Renal cortex interstitium (tissue), 15 donors: ENCODE data around the gene APOBEC3G. TPM values are rescaled to one million over a fixed set of nuclear protein-coding genes. Genes with fewer than 3 reads are reported as not detected.
"Not testable (repeated sequence)": the region's sequence is repeated elsewhere in the genome, so short reads cannot be mapped to it uniquely, and the experiment has no call there.

Experiments used
- DNase-seq, 11 donors: peaks; one replicate each; pipeline ENCODE4 v3.0.0-alpha.2; 2013; ENCODE audit warnings: low read depth in 9 of 11, low spot score in 4 of 11; ENCODE audit errors: extremely low read depth in 1 of 11
- long read RNA-seq, 16 experiments: transcript quantifications; one replicate each; lab custom pipeline, GENCODE V29; 2026
- polyA plus RNA-seq, 3 donors: library from polyadenylated mRNA; unstranded; fragments of 120-200 nt; gene quantifications; one replicate each; pipeline ENCODE4 v1.2.1, GENCODE V29; 2013; ENCODE audit not compliant: insufficient read length in 3 of 3

APOBEC3G gene
- 1 to 10 TPM; 5.5 to 8.8 (median 8.3) TPM for polyA plus RNA-seq
- long read RNA-seq, donor 1, partial matches to known transcripts = 0 of 3 reads
- long read RNA-seq, donor 1, other reads (novel, unspliced or antisense) = 0 of 3 reads
- long read RNA-seq, donor 2, partial matches to known transcripts = 0 of 2 reads
- long read RNA-seq, donor 2, other reads (novel, unspliced or antisense) = 0 of 2 reads
- long read RNA-seq, donor 3 = 0 reads
- long read RNA-seq, donor 4 = 0 reads
- long read RNA-seq, donor 5, partial matches to known transcripts = 6 of 10 reads
- long read RNA-seq, donor 5, other reads (novel, unspliced or antisense) = 0 of 10 reads
- long read RNA-seq, donor 6, partial matches to known transcripts = 0 of 3 reads
- long read RNA-seq, donor 6, other reads (novel, unspliced or antisense) = 0 of 3 reads
- long read RNA-seq, donor 7, partial matches to known transcripts = 0 of 1 reads
- long read RNA-seq, donor 7, other reads (novel, unspliced or antisense) = 0 of 1 reads
- long read RNA-seq, donor 8, partial matches to known transcripts = 0 of 2 reads
- long read RNA-seq, donor 8, other reads (novel, unspliced or antisense) = 0 of 2 reads
- long read RNA-seq, donor 9, partial matches to known transcripts = 5 of 8 reads
- long read RNA-seq, donor 9, other reads (novel, unspliced or antisense) = 0 of 8 reads
- long read RNA-seq, donor 10, partial matches to known transcripts = 0 of 2 reads
- long read RNA-seq, donor 10, other reads (novel, unspliced or antisense) = 0 of 2 reads
- long read RNA-seq, donor 11 = 0 reads
- long read RNA-seq, donor 12 = 0 reads
- long read RNA-seq, donor 13, partial matches to known transcripts = 0 of 5 reads
- long read RNA-seq, donor 13, other reads (novel, unspliced or antisense) = 0 of 5 reads
- long read RNA-seq, donor 14, transcript APOBEC3G-201 (8 exons, 1,834 nt) = major isoform, 5 of 5 reads
- long read RNA-seq, donor 14, partial matches to known transcripts = 0 of 5 reads
- long read RNA-seq, donor 14, other reads (novel, unspliced or antisense) = 0 of 5 reads
- long read RNA-seq, donor 15 = 0 reads
- long read RNA-seq, donor 16, transcript APOBEC3G-201 (8 exons, 1,834 nt) = major isoform, 6 of 6 reads
- long read RNA-seq, donor 16, partial matches to known transcripts = 0 of 6 reads
- long read RNA-seq, donor 16, other reads (novel, unspliced or antisense) = 0 of 6 reads

DNA sequence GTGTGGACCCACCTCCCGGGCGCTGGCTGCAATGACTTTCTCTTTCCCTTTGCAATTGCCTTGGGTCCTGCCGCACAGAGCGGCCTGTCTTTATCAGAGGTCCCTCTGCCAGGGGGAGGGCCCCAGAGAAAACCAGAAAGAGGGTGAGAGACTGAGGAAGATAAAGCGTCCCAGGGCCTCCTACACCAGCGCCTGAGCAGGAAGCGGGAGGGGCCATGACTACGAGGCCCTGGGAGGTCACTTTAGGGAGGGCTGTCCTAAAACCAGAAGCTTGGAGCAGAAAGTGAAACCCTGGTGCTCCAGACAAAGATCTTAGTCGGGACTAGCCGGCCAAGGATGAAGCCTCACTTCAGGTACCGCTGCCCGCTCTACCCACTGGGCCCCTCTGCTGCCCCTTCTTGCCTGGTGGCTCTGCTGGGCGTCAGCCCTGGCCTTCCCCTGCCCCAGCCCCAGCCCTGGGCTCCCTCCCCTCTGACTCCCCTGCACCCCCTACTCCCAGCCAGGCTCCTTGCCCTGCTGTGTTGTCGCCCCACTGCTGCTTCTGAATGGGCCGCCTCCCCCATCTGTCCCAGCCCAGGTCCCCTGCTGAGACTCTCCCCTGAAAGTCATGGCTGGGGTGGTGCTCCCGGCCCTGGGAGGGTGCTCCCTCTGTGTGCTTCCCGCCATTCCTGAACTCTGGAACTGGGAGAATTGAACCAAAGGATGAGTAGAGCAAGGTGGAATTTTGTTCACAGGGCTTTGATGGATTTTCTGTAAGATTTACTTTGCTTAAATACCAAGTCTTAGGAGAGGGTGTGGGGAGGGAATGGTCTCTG, at the start of gene APOBEC3G:
Gene APOBEC3G (plus strand): TSS at position 250 of the 815 bp plus-strand sequence. CDS start 87 bp downstream, at position 337.
- DNase-seq = peak in 2 of 11 donors; percentile 16 to 18

- no peak for DNase-seq
These were observed 49.4 kb upstream of the APOBEC3G start for GRCh38 chr22:39027717-39028116.

DNA sequence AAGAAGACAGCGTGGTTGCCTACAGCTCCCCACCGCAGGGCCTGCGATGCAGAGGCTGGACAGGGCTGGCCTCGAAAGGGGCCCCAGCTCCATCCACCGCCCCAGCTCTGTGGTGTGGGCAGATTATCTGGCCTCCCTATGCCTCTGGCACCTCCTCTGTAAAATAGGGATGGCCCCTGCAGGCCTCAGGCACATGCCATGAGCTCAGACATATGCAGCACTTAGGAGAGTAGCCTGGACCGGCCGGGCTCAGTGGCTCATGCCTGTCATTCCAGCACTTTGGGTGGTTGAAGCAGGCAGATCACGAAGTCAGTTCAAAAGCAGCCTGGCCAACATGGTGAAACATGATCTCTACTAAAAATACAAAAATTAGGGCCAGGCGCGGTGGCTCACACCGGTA, 48.8 kb upstream of the APOBEC3G start:
- no peak for DNase-seq

DNA sequence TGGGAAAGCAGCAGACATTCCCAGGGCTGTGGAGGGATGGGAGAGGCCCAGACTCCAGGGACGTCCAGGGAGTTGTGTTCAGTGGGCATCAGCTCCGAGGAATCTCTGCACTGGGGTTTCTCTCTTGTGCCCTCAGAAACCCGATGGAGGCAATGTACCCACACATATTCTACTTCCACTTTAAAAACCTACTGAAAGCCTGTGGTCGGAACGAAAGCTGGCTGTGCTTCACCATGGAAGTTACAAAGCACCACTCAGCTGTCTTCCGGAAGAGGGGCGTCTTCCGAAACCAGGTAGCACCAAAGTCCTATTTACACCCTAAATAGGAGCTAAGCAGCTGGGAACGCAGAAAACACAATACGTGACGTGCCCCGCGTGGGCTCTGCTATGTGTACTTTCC, 47.8 kb upstream of the APOBEC3G start:
- DNase-seq = no peak

- no peak for DNase-seq
These were observed 46.4 kb upstream of the APOBEC3G start for GRCh38 chr22:39030705-39031104.

DNA sequence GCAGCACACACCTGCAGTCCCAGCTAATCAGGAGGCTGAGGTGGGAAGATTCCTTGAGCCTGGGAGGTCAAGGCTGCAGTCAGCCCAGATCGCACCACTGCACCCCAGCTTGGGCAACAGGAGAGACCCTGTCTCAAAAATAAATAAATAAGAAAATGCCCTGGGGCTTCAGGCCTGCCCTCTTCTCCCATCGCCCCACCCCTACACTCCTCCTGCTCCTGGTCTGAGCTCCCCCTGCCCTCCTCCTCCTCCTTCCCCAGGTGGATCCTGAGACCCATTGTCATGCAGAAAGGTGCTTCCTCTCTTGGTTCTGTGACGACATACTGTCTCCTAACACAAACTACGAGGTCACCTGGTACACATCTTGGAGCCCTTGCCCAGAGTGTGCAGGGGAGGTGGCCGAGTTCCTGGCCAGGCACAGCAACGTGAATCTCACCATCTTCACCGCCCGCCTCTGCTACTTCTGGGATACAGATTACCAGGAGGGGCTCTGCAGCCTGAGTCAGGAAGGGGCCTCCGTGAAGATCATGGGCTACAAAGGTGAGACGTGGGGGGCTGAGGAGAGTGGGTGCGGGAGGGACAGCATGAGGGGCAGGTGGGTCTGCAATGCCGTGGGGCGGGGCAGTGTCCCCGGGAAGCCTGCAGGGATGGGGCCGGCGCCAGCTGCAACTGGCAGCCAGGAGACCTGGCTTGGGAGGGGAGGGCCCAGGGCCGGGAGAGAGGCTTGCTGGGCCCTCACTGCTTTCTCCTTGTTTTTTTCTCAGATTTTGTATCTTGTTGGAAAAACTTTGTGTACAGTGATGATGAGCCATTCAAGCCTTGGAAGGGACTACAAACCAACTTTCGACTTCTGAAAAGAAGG, 45.4 kb upstream of the APOBEC3G start:
- DNase-seq = not testable (repeated sequence)

- DNase-seq = not testable (repeated sequence)
These were observed 40.0 kb upstream of the APOBEC3G start for GRCh38 chr22:39037071-39037470.

GRCh38 chr22:39039306-39040126, 37.6 kb upstream of the APOBEC3G start:
- DNase-seq = no peak

DNA sequence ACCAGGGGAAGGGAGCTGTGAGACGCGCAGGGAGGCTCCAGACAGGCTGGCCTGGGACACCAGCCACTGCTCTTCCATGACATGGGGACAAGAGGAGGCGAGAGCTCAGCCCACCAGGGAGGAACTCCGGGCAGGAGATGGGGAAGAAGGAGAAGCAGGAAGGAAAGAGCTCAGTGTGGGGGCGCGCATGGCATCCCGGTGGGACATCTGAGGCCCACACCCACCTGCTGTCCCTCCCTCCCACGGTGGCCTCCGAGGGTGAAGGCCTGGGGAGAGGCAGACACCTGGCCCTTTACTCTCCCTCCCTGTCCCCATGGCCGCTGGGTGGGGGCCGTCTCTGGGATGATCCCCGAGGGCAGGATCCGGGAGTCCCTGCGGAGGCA, 36.9 kb upstream of the APOBEC3G start:
- DNase-seq = not testable (repeated sequence)

DNA sequence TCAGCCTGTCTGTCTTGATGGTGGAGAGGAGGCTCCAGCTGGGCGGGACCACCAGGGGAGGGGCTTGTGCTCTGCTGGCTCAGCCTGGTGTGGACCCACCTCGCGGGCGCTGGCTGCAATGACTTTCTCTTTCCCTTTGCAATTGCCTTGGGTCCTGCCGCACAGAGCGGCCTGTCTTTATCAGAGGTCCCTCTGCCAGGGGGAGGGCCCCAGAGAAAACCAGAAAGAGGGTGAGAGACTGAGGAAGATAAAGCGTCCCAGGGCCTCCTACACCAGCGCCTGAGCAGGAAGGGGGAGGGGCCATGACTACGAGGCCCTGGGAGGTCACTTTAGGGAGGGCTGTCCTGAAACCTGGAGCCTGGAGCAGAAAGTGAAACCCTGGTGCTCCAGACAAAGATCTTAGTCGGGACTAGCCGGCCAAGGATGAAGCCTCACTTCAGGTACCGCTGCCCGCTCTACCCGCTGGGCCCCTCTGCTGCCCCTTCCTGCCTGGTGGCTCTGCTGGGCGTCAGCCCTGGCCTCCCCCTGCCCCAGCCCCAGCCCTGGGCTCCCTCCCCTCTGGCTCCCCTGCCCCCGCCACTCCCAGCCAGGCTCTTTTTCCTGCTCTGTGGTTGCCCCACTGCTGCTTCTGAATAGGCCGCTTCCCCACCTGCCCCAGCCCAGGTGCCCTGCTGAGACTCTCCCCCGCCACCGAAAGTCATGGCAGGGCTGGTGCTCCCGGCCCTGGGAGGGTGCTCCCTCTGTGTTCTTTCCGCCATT, 36.4 kb upstream of the APOBEC3G start, which contains the start of gene APOBEC3F:
Gene APOBEC3F (plus strand): TSS at position 327 of the 759 bp plus-strand sequence. CDS start 97 bp downstream, at position 424.
- DNase-seq = peak in 8 of 11 donors; percentile 12 to 34 (median 24)

- no peak for DNase-seq
These were observed 35.2 kb upstream of the APOBEC3G start for GRCh38 chr22:39041908-39042307.

DNA sequence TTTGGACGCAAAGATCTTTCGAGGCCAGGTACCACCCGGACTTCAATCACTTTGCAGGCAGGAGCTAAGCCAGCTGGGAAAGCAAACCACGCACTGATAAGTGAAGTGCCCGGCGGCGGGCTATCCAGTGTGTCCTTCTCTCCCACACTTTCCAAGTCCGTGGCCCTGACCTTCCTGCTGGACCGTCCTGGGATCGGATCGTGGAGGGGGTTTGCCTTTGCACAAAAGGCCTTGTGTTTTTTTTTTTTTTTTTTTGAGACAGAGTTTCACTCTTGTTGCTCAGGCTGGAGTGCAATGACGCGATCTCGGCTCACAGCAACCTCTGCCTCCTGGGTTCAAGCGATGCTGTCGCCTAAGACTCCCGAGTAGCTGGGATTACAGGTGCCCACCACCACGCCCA, 34.0 kb upstream of the APOBEC3G start:
- DNase-seq = not testable (repeated sequence)

DNA sequence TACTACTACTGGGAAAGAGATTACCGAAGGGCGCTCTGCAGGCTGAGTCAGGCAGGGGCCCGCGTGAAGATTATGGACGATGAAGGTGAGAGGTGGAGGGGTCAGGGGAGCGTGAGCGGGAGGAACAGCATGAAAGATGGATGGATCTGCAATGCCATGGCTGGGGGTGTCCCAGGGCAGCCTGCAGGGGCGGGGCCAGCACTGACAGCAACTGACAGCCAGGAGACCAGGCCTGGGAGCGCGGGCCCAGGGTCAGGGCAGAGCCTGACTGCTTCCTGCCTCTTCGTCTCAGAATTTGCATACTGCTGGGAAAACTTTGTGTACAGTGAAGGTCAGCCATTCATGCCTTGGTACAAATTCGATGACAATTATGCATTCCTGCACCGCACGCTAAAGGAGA, 31.9 kb upstream of the APOBEC3G start:
- not testable (repeated sequence) for DNase-seq

DNA sequence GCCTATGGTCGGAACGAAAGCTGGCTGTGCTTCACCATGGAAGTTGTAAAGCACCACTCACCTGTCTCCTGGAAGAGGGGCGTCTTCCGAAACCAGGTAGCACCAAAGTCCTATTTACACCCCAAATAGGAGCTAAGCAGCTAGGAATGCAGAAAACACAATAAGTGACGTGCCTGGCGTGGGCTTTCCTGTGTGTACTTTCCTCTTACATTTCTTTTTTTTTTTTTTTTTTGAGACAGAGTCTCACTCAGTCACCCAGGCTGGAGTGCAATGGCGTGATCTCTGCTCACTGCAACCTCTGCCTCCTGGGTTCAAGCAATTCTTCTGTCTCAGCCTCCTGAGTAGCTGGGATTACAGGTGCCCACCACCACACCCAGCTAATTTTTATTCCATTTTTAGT, 27.6 kb upstream of the APOBEC3G start:
- not testable (repeated sequence) for DNase-seq

DNA sequence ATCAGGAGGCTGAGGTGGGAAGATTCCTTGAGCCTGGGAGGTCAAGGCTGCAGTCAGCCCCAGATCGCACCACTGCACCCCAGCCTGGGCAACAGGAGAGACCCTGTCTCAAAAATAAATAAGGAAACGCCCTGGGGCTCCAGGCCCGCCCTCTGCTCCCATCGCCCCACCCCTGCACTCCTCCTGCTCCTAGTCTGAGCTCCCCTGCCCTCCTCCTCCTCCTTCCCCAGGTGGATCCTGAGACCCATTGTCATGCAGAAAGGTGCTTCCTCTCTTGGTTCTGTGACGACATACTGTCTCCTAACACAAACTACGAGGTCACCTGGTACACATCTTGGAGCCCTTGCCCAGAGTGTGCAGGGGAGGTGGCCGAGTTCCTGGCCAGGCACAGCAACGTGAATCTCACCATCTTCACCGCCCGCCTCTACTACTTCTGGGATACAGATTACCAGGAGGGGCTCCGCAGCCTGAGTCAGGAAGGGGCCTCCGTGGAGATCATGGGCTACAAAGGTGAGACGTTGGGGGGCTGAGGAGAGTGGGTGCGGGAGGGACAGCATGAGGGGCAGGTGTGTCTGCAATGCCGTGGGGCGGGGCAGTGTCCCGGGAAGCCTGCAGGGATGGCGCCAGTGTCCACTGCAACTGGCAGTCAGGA, 25.1 kb upstream of the APOBEC3G start:
- DNase-seq = not testable (repeated sequence)
